EL (cell line): ENCODE results near the gene TEAD2.
"Not testable (repeated sequence)": the region's sequence is repeated elsewhere in the genome, so short reads cannot be mapped to it uniquely, and the experiment has no call there.

Experiments used
- DNase-seq: peaks from one replicate; pipeline ENCODE4 v3.0.0-alpha.2; 2016

The TEAD2 gene

DNA sequence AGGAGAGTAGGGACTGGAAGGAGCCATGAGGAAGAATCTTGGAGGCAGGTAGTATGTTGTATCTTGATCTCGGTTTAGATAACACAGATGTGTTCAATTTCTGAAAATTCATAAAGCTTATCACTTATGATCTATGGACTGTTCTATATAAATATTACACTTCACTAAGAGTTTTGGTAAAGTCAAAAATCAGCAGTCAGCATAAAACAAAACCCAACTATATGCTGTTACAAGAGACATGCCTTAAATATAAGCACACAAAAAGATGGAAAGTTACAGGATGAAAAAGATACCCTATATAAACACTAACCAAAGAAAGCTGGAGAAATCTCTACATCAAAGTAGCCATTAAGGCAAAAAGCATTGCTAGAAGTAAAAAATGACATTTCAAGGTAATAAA, 21.4 kb upstream of the TEAD2 start:
- DNase-seq, result no peak

DNA sequence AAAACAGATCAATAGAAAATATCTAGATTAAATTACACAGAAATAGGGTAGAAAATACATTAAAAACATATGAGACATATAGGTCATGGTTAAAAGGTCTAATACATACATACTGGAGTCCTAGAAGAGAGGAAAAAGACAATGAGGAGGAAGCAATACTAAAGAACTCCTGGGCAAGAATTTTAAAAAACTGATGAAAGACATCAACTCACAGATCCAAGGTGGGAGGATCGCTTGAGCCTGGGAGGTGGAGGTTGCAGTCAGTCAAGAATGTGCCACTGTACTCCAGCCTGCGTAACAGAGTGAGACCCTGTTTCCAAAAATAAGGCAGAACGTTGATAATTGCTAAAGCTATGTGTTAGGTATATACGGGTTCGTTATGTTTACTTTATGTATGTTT, 20.4 kb upstream of the TEAD2 start:
- no peak for DNase-seq

DNA sequence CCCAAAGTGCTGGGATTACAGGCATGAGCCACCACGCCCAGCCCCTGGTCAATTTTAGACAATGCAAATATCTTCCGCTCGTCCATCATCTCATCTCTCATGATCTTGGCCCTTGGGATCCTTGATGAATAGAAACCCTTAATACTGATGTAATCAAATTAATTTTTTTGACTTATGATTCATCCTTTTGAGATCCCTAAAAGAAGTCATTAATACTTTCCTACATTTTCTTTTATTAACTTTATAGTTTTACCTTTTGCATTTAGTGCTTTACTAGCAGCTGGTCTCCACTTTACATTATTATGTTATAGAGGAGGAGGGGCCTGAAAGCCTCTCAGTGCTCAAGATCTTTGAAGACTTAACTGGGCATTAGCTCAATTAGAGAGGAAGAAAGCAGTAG, 18.2 kb upstream of the TEAD2 start:
- no peak for DNase-seq

DNA sequence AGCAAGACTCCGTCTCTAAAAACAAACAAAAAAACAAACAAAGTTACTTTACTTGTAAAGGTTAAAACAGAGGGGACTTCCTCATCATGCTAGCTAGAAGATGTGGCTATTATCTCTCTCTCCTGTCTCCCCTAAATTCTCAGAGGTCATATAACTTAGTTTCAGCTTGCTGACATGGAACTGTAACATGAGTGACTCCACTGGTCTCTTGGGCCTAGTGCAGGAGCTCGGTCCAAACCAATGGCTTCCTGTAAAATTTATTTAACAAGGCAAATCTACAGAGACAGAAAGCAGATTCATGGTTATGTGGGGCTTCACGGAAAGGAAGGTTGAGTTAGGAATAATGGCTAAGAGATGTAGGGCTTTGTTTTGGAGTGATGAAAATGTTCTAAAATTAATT, 16.3 kb upstream of the TEAD2 start:
- DNase-seq, result no peak

DNA sequence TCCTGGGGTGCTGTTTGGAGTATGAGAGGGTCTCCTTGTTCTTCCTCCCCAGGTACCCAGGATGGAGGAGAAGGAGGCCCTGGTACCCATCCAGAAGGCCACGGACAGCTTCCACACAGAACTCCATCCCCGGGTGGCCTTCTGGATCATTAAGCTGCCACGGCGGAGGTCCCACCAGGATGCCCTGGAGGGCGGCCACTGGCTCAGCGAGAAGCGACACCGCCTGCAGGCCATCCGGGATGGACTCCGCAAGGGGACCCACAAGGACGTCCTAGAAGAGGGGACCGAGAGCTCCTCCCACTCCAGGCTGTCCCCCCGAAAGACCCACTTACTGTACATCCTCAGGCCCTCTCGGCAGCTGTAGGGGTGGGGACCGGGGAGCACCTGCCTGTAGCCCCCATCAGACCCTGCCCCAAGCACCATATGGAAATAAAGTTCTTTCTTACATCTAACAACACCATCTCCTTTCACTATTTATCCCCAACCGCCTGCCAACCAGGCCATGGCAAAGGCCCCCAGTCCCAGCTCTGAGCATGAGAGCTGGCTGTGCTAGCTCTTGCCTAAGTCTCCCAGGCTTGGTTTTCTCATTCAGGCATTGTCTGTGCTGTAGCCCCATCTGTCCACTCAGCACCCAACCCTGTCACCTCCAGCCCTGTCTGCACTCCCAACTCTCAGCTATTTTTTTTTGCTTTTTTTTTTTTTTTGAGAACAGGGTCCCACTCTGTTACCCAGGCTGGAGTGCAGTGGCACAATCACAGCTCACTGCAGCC, 12.6 kb upstream of the TEAD2 start:
- DNase-seq, result no peak

DNA sequence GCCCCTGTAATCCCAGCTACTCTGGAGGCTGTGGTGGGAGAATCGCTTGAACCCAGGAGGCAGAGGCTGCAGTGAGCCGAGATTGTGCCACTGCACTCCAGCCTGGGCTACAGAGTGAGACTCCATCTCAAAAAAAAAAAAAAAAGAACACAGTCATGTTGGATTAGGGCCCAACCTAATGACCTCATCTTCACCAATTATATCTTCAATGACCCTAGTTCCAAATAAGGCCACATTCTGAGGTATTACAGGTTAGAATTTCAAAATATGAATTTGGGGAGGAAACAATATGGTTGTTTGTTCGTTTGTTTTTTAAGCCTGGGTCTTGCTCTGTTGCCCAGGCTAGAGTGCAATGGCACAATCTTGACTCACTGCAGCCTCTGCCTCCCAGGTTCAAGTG, 11.0 kb upstream of the TEAD2 start:
- DNase-seq, result not testable (repeated sequence)

DNA sequence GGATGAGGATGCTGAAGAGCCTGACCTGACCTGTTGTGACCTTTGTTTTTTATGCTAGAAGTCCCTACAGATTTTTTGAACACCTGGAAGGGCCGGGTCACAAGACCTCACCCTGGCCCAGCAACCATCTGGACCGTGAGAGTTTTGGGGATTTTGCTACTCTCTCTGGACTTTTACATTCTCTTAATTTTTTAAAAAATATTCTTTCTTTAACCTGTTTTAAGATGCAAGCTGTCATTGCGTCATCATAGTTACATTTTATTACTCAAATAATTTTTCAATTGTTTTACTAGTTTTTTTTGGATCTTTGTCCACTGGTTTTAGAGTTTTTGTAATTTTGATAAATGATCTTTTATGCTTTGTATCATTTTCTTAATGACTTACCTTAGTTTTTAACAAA, 9.0 kb upstream of the TEAD2 start:
- no peak for DNase-seq

DNA sequence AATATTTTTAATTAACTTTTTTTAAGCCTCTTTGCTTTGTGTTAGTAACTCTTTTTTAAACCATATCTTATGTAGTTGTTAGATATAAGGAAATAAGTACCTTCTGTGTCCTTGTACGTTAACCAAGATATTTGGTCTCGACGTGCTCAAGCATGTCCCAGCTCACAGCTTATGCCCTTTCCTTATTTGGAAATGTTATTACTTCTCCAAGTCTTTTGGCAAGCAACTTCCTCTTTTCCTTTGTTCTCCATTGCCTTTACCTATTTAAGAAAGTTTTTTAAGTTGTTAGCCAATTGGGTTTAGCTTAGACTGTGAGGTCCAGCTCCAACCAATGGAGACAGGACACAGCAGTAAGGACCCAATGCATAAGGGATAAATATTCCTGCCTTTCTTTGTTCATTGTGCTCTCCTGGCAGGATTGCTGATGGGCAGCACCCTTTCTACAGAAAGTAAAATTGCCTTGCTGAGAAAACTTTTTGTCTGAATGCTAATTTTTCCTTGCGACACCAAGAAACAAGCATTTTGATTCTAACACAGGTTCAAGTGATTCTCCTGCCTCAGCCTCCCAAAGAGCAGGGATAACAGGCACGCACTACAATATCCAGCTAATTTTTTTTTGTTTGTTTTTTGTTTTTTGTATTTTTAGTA, 6.6 kb upstream of the TEAD2 start:
- no peak for DNase-seq

DNA sequence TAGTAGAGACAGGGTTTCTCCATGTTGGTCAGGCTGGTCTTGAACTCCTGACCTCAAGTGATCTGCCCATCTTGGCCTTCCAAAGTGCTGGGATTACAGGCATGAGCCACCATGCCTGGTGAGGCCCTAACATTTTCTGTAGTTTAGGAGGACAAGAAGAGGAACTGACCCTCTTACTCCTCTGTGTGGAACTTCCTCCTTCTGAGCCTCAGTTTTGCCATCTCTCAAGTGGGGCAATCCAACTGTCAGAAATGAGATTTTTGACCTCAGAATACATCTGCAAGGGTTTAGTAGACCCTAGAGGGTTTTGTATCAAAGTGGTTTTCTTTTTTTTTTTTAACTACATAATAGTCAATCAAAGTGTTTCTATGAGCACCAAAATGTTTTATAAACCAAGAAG, 3.9 kb upstream of the TEAD2 start:
- no peak for DNase-seq

DNA sequence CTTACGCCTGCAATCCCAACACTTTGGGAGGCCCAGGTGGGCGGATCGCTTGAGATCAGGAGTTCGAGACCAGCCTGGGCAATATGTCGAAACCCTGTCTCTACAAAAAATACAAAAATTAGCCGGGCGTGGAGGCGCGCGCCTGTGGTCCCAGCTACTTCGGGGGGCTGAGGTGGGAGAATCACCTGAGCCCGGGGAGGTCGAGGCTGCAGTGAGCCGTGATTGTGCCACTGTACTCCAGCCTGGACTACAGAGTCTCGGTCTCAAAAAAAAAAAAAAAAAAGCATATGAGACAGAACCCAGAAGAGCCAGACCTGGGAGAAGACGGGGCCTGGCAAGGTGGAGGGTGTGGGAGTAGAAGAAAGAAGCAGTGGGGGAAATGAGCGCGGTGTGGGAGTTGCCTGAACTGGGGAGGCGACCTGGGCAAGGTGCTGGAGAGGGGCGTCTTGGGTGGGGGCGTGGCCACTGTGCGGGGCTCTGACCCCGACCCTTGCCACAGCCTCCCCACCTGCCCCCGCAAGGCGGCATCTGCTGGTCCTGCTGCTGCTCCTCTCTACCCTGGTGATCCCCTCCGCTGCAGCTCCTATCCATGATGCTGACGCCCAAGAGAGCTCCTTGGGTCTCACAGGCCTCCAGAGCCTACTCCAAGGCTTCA, 2.0 kb upstream of the TEAD2 start:
- no peak for DNase-seq

DNA sequence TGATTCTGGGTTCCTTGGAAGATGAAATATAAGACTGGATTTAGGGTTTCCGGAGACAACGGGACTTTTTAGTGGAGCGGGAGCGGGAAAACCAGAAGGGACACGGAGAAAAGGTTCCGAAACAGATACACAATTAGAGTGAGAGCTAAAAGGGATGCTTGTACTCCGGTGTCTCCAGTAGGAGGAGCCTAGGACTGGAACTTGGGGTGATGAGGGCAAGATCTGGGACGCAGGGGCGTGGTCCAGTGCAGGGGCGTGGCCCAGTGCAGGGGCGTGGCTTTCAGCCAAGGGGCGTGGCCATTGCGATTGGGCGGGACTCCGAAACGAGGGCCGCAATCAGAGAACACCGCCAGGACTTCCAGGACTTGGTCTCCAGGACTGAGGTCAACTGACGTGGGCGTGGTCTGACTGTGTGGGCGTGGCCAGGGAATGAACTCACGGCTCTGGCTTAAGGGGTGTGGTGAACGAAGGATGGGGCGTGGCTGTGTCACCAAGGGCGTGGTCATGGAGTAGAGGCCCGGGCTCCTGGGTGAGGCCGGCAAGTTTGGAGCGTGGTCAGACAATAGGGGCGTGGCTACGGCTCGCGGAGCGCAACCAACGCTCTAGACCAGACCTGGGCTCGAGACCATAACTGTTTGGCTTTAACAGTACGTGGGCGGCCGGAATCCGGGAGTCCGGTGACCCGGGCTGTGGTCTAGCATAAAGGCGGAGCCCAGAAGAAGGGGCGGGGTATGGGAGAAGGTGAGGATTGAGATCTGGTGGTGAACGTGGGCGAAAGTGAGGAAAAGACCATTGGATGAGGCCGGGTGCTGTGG, 1.3 kb upstream of the TEAD2 start, which contains the start of gene DKKL1:
DKKL1 (plus strand) TSS at position 610 of the 815 bp plus-strand sequence; CDS start at position 732, 122 bp downstream.
- peak; percentile 99 for DNase-seq

DNA sequence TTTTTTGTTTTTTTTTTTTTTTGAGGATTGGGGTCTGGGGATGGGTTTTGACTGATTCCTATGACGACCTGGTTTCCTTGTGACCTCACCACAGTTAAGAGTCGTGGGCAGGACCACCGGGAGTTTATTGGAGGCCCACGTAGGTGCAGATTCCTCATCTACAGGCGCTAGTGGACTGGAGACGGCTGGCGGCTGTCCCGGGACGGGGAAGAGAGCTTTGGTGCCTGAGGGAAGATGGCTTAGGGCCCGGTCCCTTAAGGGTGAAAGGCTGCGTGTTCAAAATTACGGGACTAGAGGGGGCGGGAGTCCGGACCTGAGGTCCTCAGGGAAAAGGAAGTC, 682 bp upstream of the TEAD2 start:
- DNase-seq, result no peak

DNA sequence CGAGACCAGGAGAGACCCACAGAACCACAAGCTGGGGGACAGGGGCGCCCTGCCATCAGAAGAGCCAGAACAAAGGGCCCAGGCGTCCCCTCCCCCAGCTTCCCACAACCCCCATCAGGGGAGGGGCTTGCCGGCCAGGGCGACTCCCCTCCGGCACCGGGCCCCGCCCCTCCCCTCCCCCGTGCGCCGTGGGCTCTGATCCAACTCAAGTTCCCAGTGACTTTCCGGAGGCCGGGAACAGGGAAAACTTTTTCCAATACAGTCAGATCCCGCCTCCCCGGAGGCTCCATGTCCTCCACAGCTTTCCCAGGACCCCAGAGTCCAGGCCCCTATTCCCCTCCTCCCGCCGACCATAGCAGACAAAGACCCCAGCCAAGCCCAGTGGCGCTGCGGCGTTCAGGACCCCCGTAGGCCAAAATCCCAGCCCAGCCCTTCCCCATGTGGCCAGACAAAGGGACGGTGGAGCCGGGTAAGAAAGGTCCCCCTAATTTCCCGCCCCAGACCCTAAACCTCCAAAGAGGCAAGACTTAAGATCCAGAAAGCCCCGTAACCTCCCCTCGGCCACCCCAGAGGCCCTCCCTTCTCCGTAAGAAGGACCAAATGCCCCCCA, 673 bp downstream of the TEAD2 start:
- DNase-seq, result peak; percentile 73

DNA sequence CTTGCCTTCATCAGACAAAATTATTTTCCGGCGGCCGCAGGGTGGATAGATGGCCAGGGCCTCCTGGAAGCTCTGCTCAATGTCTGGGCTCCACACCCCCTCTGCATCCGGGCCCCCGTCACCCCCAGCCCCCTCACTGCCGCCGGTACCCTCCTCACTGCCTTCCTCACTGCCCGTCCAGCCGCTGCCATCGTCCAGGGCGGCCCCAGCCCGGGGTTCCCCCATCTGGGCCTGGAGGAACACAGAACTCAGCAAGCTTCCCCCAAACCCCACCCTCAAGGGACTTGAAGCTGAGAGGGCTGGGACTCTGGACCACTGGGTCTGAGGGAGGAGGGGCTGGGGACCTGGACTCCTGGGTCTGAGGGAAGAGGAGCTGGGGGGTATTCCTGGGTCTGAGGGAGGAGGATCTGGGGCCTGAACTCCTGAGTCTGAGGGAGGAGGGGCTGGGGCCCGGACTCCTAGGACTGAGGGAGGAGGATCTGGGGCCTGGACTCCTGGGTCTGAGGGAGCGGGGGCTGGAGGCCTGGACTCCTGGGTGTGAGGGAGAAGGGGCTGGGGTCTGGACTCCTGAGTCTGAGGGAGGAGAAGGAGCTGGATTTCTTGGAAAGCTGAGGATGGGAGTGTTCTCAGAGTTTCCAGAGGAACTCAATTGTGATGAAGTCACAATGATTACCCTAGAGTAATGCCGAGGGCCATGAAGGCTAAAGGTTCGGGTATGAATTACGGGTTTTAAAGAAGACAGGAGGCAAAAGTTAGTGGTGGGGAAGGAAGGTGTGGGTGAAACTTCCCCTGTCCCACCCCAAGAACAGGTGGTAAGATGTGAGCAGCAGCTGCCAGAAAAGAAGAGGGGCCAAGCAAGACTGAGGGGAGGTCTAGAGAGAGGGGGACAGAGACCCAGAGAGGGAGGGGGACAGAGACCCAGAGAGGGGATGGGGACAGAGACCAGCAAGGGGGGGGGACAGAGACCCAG, 2.1 kb downstream of the TEAD2 start:
- DNase-seq, result no peak

DNA sequence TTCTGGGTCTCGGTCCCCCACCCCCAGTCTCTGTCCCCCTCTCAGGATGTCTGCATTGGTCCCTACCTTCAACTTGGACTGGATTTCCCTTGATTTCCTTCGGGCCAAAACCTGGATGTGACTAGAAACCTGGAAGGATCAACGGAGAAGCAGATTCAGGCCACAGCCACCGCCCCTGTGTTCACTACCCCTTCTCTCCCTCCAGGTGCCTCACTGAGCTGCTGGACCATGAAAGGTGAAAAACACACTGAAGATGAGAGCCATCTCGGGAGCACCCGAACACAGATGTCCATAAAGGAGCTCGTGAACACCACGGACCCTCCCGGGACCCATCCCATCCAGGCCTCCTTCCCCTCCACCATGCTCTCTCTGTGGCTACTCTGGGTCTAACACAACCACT, 5.0 kb downstream of the TEAD2 start:
- DNase-seq, result no peak

DNA sequence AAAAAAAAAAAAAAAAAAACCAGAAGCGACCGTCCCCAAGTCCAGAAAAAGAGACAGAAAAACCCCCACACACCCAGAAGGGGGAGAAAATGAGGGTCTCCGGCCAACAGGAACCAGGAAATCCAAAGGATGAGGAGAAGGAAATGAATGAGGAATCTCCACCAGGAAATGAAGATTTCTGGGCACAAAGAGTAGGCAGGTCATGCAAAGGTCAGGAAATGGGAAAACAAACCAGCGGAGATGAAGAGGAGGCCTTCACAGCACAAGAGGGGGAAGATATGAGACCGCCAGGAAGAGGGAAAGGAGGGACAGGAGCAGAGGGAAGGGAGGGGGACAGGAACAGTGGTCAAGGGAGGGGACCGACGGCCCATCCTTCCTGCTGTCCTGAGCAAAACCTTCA, 5.8 kb downstream of the TEAD2 start:
- no peak for DNase-seq

DNA sequence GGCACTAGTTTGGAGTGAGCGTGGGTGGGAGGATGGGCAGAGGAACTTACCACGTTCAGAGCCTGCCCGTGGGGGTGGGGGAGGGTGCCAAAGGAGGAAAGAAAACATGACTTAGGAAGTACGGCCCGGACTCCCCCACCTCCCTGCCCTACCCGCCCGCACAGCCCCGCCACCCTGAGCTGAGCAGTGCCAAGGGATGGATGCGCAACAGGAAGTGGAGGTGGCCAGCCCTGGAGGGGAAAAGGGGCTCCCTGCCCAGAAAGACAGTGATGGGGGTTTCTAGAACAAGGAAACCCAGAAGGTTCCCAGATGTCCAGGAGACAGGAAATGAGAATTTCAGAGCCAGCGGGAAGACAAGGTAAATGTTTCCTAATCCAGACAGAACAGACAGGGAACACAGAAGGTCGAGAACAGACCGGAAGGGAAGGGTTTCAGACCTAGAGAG, 6.3 kb downstream of the TEAD2 start:
- DNase-seq, result no peak

DNA sequence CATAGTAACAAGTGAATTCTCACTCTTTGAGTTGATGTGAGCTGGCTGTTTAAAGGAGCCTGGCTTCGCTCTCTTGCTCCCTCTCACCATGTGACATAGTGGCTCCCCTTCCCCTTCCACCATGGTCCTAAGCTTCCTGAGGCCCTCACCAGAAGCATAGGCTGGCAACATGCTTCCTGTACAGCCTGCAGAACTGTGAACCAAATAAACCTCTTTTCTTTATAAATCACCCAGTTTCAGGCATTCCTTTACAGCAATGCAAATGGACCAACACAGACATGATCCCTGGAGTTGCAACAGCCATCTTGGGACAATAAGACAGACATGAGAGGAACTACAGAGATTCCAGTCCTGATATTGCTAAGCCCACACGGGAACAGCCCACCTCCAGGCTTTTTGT, 12.6 kb downstream of the TEAD2 start:
- no peak for DNase-seq

DNA sequence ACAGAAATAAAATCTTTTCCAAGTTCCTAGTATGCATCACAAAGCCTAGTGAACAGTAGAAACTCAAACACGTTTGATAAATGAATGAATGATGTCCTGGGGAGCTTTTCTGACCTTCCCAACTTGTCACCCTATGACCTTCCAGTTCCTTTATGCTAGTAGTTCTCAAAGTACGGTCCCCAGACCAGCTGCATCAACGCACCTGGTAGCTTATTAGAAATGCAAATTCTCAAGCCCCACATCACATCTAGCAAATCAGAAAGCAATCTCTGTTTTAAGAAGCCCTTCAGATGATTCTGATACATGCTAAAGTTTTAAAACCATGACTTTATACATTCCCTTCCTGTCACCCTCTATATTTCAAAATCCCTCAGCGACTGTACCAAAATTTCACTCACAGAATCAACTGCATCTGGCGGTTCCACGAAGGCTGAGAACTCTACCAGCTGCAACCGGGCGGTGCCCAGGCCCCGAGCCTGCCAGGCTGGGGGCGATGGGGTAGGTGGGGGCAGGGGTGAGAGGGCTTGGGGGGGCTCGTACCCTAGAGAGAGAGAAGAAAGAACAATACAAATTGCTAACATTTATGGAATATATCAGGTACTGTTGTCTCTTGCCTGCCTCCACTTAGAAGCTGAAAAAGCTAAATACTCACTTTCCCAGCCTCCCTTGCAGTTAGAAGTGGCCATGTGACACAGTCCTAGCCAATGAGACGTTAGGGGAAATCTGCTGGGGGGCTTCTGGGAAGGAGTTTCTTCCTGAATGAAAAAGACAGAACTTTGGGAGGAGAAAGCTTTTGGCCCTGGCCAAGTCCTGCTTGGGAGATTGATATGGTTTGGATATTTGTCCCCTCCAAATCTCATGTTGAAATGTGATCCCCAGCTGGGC, 13.7 kb downstream of the TEAD2 start:
- DNase-seq, result no peak

DNA sequence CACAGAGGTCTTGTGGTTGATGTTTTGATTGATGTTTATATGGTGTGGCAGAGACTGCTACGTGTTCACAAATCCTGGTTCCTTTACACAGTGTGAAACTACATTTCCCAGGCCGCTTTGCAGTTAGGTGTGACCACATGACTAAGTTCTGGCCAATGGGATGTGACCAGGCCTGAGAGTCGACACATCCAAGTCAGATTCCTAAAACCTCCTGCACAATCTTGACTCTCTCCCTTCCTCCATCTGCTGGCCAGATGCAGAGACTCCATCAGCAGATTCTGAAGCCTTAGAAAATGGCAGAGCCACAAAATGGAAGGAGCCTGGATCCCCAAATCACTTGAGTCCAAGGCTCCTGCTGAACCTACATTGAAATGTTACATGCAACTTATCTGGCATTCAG, 14.4 kb downstream of the TEAD2 start:
- DNase-seq, result peak; percentile 74

DNA sequence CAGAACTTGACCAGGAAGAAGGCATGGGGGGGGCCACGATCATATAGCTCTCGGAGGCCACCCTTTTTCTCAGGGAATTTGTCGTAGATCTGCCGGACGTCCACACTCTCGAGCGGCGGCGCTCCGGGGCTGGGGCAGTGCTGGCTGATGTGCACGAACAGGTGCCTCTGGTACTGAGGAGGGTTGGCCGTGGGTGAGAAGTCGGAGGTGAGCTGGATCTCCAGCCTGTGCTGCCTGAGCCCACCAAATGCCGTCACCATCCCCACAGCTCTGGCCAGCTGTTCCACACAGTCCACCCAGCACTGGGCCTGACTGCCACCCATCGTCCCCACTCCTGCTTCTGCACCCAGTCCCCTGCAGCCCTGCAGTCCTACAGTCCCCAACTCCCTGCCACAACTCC, 15.0 kb downstream of the TEAD2 start:
- DNase-seq, result no peak
